Hepatocyte (in vitro differentiated cells): ENCODE data around the gene CLEC18A.

ENCODE experiments used
- EZH2 ChIP-seq: fragments of 200-600 bp; sonication (generic); IDR thresholded peaks from 2 replicates; pipeline ENCODE4 v1.6.1; 2016; ENCODE audit warnings: antibody characterized with exemption, mild to moderate bottlenecking, borderline replicate concordance
- TF ChIP-seq, protein P1 (sequence below): fragments of 200-600 bp; sonication (generic); IDR thresholded peaks from 2 replicates; pipeline ENCODE4 v1.5.1; 2016; ENCODE audit warnings: antibody characterized with exemption, mild to moderate bottlenecking; ENCODE audit not compliant: poor library complexity

DNA sequence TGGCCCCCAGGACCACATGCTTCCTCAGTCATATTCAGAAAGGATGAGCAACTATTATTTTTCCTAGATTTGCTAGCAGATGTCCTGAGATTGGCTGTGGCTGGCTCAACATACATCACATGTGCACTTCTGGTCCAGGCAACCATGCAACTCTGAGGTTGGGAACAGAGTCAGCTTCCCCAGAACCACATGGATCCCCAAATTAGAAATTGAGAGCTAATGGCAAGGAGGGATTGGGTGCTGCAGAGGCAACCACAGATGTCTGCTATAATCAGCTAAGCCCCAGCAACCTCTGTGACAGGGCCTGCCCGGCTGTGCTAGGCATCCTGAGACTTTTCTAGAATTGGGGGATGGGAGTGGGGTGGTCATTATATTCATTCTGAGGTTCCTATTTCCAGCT, 33.8 kb upstream of the CLEC18A start:
- TF ChIP-seq, protein P1, sequence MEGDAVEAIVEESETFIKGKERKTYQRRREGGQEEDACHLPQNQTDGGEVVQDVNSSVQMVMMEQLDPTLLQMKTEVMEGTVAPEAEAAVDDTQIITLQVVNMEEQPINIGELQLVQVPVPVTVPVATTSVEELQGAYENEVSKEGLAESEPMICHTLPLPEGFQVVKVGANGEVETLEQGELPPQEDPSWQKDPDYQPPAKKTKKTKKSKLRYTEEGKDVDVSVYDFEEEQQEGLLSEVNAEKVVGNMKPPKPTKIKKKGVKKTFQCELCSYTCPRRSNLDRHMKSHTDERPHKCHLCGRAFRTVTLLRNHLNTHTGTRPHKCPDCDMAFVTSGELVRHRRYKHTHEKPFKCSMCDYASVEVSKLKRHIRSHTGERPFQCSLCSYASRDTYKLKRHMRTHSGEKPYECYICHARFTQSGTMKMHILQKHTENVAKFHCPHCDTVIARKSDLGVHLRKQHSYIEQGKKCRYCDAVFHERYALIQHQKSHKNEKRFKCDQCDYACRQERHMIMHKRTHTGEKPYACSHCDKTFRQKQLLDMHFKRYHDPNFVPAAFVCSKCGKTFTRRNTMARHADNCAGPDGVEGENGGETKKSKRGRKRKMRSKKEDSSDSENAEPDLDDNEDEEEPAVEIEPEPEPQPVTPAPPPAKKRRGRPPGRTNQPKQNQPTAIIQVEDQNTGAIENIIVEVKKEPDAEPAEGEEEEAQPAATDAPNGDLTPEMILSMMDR: no peak
- TF ChIP-seq EZH2: no peak
